ENCODE results near the gene ZGRF1.

DNA sequence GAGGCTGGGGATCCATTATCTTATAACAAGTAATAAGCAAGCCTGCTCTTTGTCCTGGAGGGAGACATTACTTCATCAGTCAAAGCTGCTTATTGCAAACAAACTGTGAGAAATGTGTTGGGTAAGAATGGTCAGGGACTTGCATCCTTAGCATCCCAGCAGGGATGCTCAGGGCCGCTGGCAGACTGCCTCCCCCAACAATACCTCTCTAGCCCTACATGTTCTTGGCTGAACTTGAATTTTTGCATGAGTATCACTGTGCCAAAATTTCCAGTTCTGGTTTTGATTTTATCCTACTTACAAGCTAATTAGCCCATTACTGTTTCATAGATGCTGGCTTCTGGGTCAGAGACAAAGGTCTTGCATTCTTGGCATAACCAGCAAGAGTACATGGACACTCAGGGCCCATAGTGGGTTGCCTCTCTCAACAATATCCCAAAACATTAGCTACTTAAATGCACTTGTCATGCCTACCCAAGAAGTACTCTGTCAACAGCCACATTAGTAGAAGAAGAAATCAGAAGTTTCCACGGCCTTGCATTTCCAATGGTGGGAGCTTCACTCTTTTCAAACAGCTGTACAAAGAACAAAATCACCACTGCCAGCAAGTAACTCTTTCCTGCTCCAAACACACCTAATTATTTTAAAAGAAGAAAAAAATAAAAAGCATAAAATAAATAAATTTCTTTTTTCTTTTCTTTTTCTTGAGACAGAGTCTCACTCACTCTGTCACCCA lies 78.9 kb downstream of the ZGRF1 start:
- TF ChIP-seq CTCF (IDR thresholded peaks at IDR 0.05; ENCODE audit: borderline replicate concordance, extremely low read depth, low read length, poor library complexity, severe bottlenecking) (no peak), EZH2 (IDR thresholded peaks at IDR 0.05; ENCODE audit: borderline replicate concordance, low read depth, low read length, severe bottlenecking) (no peak)

Data from DND-41 (cell line).